GM18870 (cell line): ENCODE results near the gene PIGBOS1.

Source experiments
- ATAC-seq: cut with Tn5 transposase; IDR thresholded peaks from one replicate; pipeline ENCODE4 v1.9.1; 2021; ENCODE audit warnings: moderate library complexity; ENCODE audit not compliant: unreplicated experiment

The PIGBOS1 gene, protein sequence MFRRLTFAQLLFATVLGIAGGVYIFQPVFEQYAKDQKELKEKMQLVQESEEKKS

DNA sequence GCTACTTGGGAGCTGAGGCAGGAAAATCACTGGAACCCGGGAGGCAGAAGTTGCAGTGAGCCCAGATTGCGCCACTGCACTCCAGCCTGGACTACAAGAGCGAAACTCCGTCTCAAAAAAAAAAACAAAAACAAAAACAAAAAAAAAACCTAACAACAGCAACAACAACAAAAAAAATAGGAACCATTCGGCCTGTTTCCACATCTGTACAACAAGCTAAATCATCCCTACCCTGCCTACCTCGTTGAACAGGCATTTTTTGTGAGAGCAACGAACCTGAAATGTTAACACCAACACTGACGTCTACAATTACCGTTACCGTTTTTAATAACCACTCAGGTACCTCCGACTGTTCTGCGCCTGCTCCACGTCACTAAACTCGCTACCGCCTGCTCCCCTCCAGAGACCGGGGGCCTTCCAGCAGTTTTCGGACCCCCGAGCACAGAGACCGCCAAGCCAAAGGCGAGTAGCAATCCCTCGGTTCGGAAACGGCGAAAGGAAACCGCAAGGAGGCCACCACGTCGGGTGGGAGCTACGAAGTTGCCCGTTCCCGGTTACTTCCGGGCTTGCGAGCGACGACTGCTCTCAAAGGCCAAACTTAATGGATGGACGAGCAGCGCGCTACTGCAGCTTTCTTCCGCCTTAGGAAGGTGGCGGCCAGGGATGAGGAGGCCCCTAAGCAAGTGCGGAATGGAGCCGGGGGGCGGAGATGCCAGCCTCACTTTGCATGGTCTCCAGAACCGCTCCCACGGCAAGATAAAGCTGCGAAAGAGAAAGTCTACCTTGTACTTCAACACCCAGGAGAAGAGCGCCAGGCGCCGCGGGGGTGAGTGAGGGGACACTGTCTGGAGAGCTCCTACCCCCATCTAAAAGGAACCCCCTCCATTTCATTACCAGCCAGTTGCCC is at the start of gene PIGBOS1, which contains the start of gene PIGB:
PIGBOS1 (minus strand) TSS at position 536 of the 907 bp plus-strand sequence. CDS start 1,331 bp downstream, outside the sequence.
PIGB (plus strand) TSS at position 635 of the 907 bp plus-strand sequence; CDS start at position 664, 29 bp downstream.
- peak; percentile 71 for ATAC-seq

GRCh38 chr15:55366981-55367380 is 48.1 kb upstream of the PIGBOS1 start:
- no peak for ATAC-seq

- ATAC-seq = no peak
Observed at GRCh38 chr15:55362641-55363040, 43.7 kb upstream of the PIGBOS1 start.

DNA sequence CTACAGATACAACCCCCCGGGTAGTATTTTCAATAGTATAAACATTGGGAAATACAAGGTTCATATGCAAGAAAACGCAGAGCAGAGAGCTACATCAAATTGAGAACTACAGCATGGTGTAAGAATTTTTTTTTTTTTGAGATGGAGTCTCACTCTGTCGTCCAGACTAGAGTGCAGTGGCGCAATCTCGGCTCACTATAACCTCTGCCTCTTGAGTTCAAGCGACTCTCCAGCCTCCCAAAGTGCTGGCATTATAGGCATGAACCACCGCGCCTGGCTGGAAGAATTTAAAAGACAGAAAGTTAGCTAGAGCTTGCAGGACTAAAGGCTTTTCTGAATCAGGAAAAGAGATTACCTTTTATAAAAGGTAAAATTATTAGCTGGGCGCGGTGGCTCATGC is 42.1 kb upstream of the PIGBOS1 start:
- ATAC-seq = no peak

DNA sequence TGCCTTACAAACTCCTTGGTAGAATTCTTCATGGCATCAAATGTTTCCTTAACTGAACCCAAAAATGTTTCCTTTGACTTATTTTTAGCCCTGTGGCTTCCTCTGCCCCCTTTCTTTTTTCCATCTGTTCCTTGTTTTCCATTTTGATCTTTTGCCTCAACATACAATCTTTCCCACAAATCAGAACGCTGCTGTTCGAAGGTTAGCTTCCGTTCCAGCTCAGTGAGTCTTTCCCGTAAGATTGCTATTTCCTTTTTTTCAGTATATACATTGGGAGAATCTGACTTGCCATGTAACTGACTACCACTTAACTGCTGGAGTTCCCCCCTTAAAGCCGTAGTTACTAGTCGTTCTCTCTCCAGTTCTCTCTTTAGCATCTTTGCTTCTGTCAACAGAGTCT is 41.3 kb upstream of the PIGBOS1 start:
- ATAC-seq = no peak

DNA sequence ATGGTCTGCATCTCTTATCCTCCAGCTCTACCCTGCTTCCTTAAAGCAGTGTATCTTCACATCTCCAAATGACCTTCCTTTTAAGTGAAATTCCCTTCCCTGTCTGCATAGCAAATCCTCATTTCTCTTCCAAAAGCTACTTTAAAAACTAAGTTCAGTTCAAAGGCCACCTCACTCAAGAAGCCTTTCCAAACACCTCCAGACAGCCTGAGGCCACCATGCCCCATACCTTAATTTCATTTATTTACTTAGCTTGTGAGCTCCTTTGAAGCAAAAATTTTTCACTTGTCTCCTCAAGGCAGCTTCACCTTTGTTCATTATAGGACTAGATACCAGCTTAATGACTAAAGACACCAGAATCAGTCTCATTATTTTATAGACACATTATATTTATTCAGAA is 39.5 kb upstream of the PIGBOS1 start:
- ATAC-seq = no peak

DNA sequence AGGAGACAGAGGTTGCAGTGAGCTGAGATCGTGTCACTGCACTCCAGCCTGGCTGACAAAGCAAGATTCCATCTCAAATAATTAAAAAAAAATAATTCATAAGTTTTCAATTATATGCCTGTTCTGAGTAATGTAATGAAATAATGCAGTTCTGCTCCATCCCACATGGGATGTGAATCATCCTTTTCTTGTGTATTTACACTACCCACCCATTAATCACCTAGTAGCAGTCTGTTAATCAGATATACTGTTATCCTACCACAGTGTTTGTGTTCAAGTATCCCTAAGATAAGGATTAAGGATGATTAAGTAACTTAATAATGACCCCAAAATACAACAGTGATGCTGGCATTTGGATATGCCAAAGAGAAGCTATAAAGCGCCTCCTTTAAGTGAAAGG is 38.9 kb upstream of the PIGBOS1 start:
- no peak for ATAC-seq

DNA sequence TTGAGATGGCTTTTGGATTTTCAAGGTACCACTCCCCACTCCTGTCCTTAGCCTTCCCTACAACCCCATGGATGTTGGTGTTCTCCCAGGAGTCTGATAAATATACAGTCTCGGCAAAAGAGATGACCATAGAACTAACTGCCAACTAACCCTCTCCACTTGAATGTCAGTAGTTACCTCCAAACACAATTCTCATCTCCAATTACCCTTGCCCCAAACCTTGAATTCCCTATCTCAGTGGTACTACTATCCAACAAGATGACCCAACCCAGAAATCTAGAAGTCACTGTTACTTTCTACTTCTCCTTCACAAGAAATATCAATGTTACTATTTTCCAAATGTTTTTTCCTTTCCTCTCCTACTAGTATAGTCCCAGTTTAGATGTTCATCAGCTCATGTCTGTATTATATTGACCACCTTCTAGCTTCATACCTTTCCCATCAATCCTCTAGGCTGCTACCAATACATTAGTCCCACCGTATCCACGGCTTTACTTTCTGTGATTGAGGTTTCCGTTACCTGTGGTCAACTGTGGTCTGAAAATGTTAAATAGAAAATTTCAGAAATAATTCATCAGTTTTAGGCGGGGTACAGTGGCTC is 38.2 kb upstream of the PIGBOS1 start:
- ATAC-seq = no peak

DNA sequence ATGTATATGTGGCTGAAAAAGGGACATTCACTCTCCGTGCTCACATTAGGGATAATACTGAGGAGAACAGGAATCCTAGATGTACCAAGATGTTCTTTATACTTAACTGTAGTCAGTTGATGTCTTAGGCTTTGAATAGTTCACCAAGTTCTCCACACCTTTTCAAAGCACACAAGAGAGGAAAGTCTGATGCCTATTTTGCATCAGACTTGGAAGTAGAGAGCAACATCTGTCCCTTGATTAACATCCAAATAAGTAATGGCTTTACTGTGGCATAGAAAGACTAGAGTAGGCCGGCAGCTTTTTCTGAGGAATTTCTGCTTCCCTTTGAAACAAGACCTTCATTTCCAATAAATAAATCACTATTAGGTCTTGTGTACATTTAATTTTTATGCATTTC is 34.1 kb upstream of the PIGBOS1 start:
- no peak for ATAC-seq

DNA sequence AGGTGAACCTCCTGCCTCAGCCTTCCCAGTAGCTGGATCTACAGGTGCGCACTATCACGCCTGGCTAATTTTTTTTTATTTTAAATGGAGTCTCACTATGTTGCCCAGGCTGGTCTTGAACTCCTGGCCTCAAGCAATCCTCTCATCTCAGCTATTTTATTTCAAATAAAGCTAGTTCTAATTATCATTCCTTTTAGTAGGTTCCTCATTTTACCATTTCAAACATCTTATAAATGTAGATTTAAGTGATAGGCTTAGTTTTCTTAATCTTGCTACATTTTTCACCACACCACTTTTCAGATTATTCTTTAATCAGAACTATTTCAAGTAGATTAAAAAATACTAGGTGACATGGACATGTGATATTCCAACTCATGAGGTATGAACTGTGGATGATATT is 30.4 kb upstream of the PIGBOS1 start:
- no peak for ATAC-seq

- no peak for ATAC-seq
Observed at GRCh38 chr15:55348281-55348778, 29.4 kb upstream of the PIGBOS1 start.

GRCh38 chr15:55344206-55344605 is 25.3 kb upstream of the PIGBOS1 start:
- ATAC-seq = no peak

GRCh38 chr15:55343168-55343567 is 24.2 kb upstream of the PIGBOS1 start:
- ATAC-seq = no peak

DNA sequence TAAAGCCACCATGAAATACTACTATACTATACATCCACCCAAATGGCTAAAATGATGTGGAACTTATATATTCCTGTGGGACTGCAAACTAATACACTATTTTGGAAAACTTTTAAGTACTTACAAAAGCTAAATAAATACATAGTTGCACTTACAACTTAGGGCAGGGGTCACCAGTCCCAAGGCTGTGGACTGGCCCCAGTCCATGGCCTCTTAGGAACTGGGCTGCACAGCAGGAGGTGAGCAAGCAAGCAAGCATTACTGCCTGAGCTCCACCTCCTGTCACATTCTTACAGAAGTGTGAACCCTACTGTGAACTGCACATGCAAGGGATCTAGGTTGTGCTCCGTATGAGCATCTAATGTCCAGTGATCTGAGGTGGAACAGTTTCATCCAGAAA is 18.2 kb upstream of the PIGBOS1 start:
- ATAC-seq = no peak

- no peak for ATAC-seq
Observed at GRCh38 chr15:55334997-55335396, 16.1 kb upstream of the PIGBOS1 start.

DNA sequence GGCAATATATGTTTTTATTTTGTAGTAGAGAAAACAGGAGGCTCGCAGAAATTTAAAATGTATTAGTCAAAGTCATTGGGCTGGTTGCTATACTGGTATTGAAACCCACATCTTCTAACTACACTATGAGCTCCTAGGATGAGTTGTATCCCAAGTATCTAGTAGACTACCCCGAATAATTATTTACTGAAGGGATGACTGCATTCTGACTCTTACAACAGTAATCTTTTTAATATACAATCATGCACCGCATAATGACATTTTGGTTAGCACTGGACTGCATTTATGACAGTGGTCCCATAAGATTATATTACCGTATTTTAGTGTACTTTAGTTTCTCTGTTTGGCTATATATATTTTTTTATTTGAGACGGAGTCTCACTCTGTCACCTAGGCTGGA is 15.4 kb upstream of the PIGBOS1 start:
- no peak for ATAC-seq

DNA sequence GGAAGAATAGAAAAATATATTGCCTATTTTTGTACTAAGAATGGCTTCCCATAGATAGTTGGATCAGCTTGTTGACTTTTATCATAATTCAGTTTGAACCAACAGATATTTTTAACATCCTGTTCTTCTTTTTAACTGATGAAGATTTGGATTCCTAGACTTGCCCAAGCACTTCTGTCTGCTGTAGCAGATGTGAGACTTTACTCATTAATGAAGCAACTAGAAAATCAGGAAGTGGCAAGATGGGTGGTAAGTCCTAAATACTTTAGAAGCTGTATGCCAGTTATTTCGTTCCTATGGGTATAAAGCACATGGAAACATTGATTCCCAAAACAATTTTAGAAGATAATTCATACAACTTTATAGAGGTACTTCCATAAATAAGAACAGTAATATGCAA is 8.5 kb upstream of the PIGBOS1 start:
- ATAC-seq = no peak

DNA sequence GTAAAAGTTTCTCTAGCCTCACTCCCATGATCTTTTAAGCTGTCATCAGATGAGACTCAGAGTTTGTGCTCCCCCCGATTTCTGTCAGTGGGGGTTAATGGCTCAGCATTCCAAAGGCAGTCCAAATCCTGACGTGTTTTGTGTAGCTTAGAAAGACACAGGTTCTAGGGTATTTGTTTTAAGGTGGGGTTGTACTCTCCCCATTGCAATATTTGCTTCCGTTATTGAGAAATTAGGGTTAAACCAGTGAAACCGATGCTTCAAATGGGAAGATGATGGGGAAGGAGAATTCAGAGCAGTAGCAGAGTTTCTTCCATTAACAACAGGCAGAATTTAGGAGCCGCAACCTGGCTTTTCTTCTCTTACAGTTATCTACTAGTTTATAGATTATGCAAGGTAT is 3.5 kb upstream of the PIGBOS1 start:
- no peak for ATAC-seq

GRCh38 chr15:55320963-55321362 is 2.0 kb upstream of the PIGBOS1 start:
- no peak for ATAC-seq

GRCh38 chr15:55320238-55320550 is 1.3 kb upstream of the PIGBOS1 start:
- ATAC-seq = no peak

GRCh38 chr15:55319537-55320237 is 764 bp upstream of the PIGBOS1 start:
- ATAC-seq = no peak
